HG03520 (cell line): Measurements from ENCODE around the gene POM121L2.

ENCODE experiments used
- ATAC-seq: cut with Tn5 transposase; IDR thresholded peaks from one replicate; pipeline ENCODE4 v1.9.1; 2021; ENCODE audit warnings: mild to moderate bottlenecking, moderate library complexity; ENCODE audit not compliant: unreplicated experiment

Gene POM121L2

GRCh38 chr6:27312146-27312949 is at the start of gene POM121L2:
TSS of gene POM121L2 (minus strand) at chr6:27312273. CDS start at chr6:27312170, 103 bp downstream.
- ATAC-seq = no peak

- ATAC-seq = no peak
Measured at GRCh38 chr6:27359231-27359630, 47.2 kb upstream of the POM121L2 start.

- ATAC-seq = no peak
Measured at GRCh38 chr6:27358786-27359185, 46.7 kb upstream of the POM121L2 start.

GRCh38 chr6:27352850-27353249 is 40.8 kb upstream of the POM121L2 start:
- no peak for ATAC-seq

GRCh38 chr6:27334141-27334540 is 22.1 kb upstream of the POM121L2 start:
- no peak for ATAC-seq

- no peak for ATAC-seq
Measured at GRCh38 chr6:27333642-27334040, 21.6 kb upstream of the POM121L2 start.

GRCh38 chr6:27332692-27333641 is 20.9 kb upstream of the POM121L2 start:
- no peak for ATAC-seq

- no peak for ATAC-seq
Measured at GRCh38 chr6:27327023-27327738, 15.1 kb upstream of the POM121L2 start.

- ATAC-seq = no peak
Measured at GRCh38 chr6:27321901-27322300, 9.8 kb upstream of the POM121L2 start.

GRCh38 chr6:27321370-27321769 is 9.3 kb upstream of the POM121L2 start:
- ATAC-seq = no peak

- no peak for ATAC-seq
Measured at GRCh38 chr6:27318973-27319372, 6.9 kb upstream of the POM121L2 start.

- ATAC-seq = no peak
Measured at GRCh38 chr6:27314046-27314445, 2.0 kb upstream of the POM121L2 start.

- ATAC-seq = no peak
Measured at GRCh38 chr6:27312950-27313271, 838 bp upstream of the POM121L2 start.

- ATAC-seq = no peak
Measured at GRCh38 chr6:27311806-27312145, 297 bp downstream of the POM121L2 start.

- ATAC-seq = no peak
Measured at GRCh38 chr6:27303613-27304272, 8.3 kb downstream of the POM121L2 start.

GRCh38 chr6:27297857-27298730 is 14.0 kb downstream of the POM121L2 start:
- ATAC-seq = no peak

GRCh38 chr6:27297484-27297856 is 14.6 kb downstream of the POM121L2 start:
- no peak for ATAC-seq

- no peak for ATAC-seq
Measured at GRCh38 chr6:27296106-27296783, 15.8 kb downstream of the POM121L2 start.

- ATAC-seq = no peak
Measured at GRCh38 chr6:27295301-27296079, 16.6 kb downstream of the POM121L2 start.
